Calu3 (cell line): ENCODE data around the gene ADD2. TPM values are rescaled to one million over a fixed set of nuclear protein-coding genes. Genes with fewer than 3 reads are reported as not detected.

Experiments
- BruUV-seq: library from RNA; stranded (reverse); fragments of 400-500 nt; replicated peaks from 2 replicates; lab custom pipeline; 2021; lab: Mats Ljungman, UMichigan
- CTCF ChIA-PET: fragments of 300-600 bp; sonication (Branson Sonifier 250); formaldehyde crosslinking; loops from one replicate; lab custom pipeline; 2022; ENCODE audit warnings: antibody characterized with exemption; lab: Charles Lee
- DNase-seq: peaks from one replicate; pipeline ENCODE4 v3.0.0; 2022
- H3K27ac Mint-ChIP-seq: one replicate; pipeline ENCODE4 v1.8.0; 2022; ENCODE audit warnings: mixed read lengths; ENCODE audit not compliant: unreplicated experiment
- H3K27me3 Mint-ChIP-seq: one replicate; pipeline ENCODE4 v1.8.0; 2022; ENCODE audit warnings: mixed read lengths; ENCODE audit not compliant: unreplicated experiment
- H3K36me3 Mint-ChIP-seq: one replicate; pipeline ENCODE4 v1.8.0; 2022; ENCODE audit warnings: mild to moderate bottlenecking, moderate library complexity, mixed read lengths; ENCODE audit not compliant: insufficient read depth, unreplicated experiment
- H3K4me1 Mint-ChIP-seq: one replicate; pipeline ENCODE4 v1.8.0; 2022; ENCODE audit warnings: mild to moderate bottlenecking, low read depth, mixed read lengths; ENCODE audit not compliant: unreplicated experiment
- H3K4me3 Mint-ChIP-seq: one replicate; pipeline ENCODE4 v1.8.0; 2022; ENCODE audit warnings: mild to moderate bottlenecking, low read depth, moderate library complexity, mixed read lengths; ENCODE audit not compliant: unreplicated experiment
- H3K9me3 Mint-ChIP-seq: one replicate; pipeline ENCODE4 v1.8.0; 2022; ENCODE audit warnings: low read depth, mixed read lengths; ENCODE audit not compliant: unreplicated experiment
- intact Hi-C: fragments of 100-400 bp; cut with micrococcal nuclease; formaldehyde crosslinking; loops from one replicate; pipeline ENCODE4 v1.10.0; 2022; ENCODE audit not compliant: unreplicated experiment
- total RNA-seq: library from RNA; stranded (reverse); gene quantifications from 2 replicates; pipeline ENCODE4 v1.2.3, GENCODE V29; 2022
- TF ChIP-seq, protein P1 (sequence below): fragments of 200-600 bp; IDR thresholded peaks from one replicate; pipeline ENCODE4 v1.8.0; 2022; ENCODE audit warnings: antibody characterized with exemption; ENCODE audit not compliant: unreplicated experiment

The ADD2 gene
- total RNA-seq, 1 experiment from 2014 or later, result 0.14 TPM

DNA sequence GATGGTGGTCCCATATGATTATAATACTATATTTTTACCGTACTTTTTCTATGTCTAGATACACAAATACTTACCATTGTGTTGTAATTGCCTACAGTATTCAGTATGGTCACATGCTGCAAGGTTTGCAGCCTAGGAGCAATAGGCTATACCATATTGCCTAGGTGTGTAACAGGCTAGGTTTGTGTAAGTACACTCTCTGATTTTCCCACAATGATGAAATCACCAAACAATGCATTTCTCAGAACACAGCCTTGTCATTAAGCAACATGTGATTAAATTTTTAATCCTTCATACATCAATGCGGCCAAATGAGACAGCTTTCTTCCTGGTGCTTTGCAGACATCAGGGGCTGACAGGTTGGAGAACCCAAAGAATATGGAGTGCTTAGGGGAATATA, 37.3 kb downstream of the ADD2 start:
- no peak for DNase-seq
- Mint-ChIP-seq H3K9me3 (no peaks in the 10 kb centered on the region), H3K4me1 (no peaks in the 10 kb centered on the region), H3K4me3 (no peak overlapping the region), H3K27me3 (peaks cover 93% of the 10 kb centered on the region), H3K36me3 (no peaks in the 10 kb centered on the region), H3K27ac (no peak overlapping the region)
- no TSS peak for BruUV-seq
- CTCF ChIA-PET, result no interaction called here
- TF ChIP-seq, protein P1, sequence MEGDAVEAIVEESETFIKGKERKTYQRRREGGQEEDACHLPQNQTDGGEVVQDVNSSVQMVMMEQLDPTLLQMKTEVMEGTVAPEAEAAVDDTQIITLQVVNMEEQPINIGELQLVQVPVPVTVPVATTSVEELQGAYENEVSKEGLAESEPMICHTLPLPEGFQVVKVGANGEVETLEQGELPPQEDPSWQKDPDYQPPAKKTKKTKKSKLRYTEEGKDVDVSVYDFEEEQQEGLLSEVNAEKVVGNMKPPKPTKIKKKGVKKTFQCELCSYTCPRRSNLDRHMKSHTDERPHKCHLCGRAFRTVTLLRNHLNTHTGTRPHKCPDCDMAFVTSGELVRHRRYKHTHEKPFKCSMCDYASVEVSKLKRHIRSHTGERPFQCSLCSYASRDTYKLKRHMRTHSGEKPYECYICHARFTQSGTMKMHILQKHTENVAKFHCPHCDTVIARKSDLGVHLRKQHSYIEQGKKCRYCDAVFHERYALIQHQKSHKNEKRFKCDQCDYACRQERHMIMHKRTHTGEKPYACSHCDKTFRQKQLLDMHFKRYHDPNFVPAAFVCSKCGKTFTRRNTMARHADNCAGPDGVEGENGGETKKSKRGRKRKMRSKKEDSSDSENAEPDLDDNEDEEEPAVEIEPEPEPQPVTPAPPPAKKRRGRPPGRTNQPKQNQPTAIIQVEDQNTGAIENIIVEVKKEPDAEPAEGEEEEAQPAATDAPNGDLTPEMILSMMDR, result no peak
- intact Hi-C loops, result no loop called here

DNA sequence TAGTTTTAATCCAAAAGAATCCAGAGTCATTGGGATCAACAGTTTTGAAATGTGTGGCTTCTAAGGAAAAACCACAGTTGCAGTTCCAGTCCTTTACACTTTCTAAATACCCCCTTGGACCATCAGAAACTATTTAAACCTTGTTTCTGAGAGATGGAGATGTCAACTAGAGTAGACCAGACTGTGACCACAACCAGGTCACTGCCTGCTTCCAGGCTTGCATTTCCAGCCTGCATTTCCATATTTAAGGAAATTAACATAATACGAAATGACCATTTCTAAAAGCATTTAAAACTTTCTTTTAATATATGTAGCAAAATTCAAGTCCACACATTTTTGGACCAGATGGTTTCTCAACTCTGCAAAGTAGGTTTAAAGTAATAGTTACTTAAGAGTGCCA, 38.4 kb downstream of the ADD2 start:
- Mint-ChIP-seq H3K4me1 (no peaks in the 10 kb centered on the region), H3K4me3 (no peak overlapping the region), H3K9me3 (no peaks in the 10 kb centered on the region), H3K36me3 (no peaks in the 10 kb centered on the region), H3K27me3 (peaks cover 92% of the 10 kb centered on the region), H3K27ac (no peak overlapping the region)
- no peak for DNase-seq
- BruUV-seq, result no TSS peak
- TF ChIP-seq, protein P1, result no peak
- intact Hi-C loops, result no loop called here
- CTCF ChIA-PET, result no interaction called here

DNA sequence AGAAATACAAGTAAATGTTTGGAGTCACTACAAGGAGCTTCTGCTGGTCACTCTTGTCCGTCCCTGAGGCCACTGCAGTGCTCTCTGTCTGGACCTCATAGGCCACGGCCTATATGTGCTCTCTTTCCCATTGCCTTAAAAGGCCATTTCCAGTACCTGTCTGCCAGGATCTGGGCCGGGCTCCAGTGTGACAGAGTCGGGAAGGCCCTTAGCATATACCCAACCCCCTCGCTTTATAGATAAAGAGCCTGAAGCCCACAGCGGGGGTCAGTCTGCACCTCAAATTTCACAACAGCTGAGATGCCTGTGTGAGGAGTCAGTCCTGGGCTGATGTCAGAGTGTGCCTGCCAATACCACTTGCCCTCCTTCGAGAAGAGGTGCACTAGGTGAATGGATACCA, 39.9 kb downstream of the ADD2 start:
- no peak for DNase-seq
- no TSS peak for BruUV-seq
- H3K27me3 Mint-ChIP-seq, result peaks cover 87% of the 10 kb centered on the region
- no peaks in the 10 kb centered on the region for H3K4me1 Mint-ChIP-seq
- H3K9me3 Mint-ChIP-seq, result no peaks in the 10 kb centered on the region
- no peak overlapping the region for H3K4me3 Mint-ChIP-seq
- CTCF ChIA-PET, result no interaction called here
- H3K27ac Mint-ChIP-seq, result no peak overlapping the region
- H3K36me3 Mint-ChIP-seq, result no peaks in the 10 kb centered on the region
- intact Hi-C loops, result no loop called here
- TF ChIP-seq, protein P1, result no peak

DNA sequence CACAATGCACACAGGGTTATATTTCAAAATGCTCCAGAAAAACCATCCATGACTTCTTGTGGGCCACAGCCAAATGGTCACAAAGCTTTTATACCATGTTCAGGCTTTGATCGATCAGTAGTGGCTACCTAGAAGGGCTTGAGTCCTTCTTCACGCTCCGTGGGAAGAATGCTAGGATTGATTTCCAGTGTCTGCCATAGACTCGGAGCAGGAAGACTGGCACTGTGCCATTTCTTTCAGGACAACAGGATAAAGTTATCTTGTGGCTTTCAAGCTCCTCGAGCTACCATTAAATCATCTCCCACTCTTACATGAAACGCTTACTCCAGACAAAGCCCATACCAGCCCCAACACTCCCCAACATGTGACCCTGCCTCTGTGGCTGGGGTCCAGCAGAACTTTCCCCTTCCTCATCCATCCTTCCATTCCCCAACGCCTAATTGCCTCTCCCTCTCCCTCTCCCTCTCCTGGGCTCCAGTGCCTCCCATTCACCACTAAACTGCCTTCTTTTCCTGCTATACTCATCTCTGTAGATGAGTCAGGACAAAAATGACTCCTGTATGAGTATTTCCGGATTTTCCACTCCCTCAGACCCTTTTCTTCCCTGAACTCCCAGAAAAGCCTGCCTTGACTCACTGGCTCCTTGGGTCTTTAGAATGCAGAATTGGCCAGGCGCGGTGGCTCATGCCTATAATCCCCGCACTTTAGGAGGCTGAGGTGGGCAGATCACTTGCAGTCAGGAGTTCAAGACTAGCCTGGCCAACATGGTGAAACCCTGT, 40.9 kb downstream of the ADD2 start:
- Mint-ChIP-seq H3K27me3 (peaks cover 87% of the 10 kb centered on the region), H3K4me3 (no peak overlapping the region), H3K27ac (no peak overlapping the region), H3K9me3 (no peaks in the 10 kb centered on the region), H3K4me1 (no peaks in the 10 kb centered on the region), H3K36me3 (no peaks in the 10 kb centered on the region)
- DNase-seq, result no peak
- intact Hi-C loops, result no loop called here
- no TSS peak for BruUV-seq
- CTCF ChIA-PET, result interaction anchor here (0.6 kb wide), 1 partner anchor 966 kb away, joined by 4 read pairs; no protein-coding TSS in a partner anchor
- TF ChIP-seq, protein P1, result no peak
